ENCODE data around the gene IRX4. TPM values are rescaled to one million over a fixed set of nuclear protein-coding genes. Genes with fewer than 3 reads are reported as not detected.

Gene IRX4
- total RNA-seq, 2 donors from 2014 or later: not detected

DNA sequence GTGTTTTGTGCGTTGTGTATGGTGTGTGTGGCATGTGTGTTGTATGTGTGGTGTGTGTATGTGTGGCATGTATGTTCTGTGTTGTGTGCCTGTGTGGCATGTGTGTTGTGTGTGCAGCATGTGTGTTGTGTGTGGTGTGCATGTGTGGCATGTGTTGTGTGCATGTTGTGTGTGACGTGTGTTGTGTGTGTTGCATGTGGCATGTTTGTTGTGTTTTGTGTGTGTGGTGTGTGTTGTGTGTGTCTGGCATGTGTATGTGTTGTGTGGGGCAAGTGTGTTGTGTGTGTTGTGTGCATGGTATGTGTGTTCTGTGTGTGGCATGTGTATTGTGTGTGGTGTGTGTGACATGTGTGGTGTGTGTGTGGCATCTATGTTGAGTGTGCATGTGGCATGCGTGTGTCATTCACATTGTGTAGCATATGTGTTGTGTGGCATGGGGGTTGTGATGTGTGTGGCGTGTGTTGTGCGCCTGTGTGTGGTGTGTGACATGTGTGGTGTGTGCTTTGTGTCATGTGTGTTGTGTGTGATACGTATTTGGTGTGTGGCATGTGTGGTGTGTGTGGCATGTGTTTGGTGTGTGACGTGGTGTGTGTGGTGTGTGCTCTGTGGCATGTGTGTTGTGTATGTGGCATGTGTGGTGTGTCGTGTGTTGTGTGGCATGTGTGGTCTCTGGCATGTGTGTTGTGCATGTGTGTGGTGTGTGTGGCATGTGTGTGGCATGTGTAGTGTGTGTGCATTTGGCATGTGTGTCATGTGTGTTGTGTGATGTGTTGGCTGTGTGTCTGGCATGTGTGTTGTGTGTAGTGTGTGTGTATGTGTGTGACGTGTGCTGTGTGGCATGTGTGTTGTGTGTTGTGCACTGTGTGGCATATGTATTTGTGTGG lies 46.6 kb upstream of the IRX4 start:
- 76 to 84% methylated on average over 8 to 9 of the region's 9 CpGs for WGBS, 2 donors

DNA sequence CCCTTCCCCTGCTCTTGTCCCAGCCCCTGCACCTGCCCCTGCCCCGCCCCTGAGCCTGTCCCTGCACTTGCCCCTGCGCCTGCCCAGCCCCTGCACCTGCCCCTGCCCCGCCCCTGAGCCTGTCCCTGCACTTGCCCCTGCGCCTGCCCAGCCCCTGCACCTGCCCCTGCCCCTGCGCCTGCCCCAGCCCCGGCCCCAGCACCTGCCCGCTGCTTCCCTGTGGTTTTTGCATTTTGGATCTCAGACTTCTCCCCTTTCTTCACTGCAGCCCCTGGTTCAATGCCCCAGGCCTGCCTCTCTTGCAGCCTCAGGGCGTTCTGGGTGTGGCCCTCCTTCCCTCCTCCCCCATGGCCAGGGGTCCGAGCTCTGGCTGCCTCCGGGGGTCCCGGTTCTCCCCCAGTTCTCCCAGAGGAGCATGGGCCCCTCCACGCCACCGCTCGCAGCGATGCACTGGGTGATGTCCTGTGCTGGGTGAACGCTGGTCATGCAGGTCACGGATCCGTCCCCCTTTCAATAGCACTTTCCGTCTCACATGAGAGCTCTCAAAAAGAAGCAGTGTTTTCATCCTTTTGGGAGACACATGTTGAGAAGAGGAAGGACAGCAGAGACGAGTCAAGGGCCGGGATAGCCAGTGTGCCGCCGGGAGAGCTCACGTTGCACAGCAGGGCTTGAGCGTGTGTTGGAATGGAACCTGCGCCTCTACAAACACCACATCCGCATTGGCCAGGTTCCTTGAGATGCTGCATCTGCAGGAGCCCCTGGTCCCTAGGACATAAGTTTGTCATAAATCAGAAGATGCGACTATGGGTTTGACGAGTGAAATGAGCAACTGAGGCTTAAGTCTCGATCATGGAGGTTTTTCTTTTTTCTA lies 44.0 kb upstream of the IRX4 start:
- Histone ChIP-seq H3K4me3 (no peak overlapping the region), H3K4me1 (peaks cover 8% of the 10 kb centered on the region), H3K27me3 (no peaks in the 10 kb centered on the region), H3K36me3 (replicated peaks in 1 of 2; ENCODE audit: insufficient read depth in 1 of 2, low read depth in 2 of 2) (no peaks in the 10 kb centered on the region), H3K9me3 (no peaks in the 10 kb centered on the region), H3K27ac (no peak overlapping the region)
- ATAC-seq: no peak
- intact Hi-C loops (cut with DNase I): no loop called here
- no peak for DNase-seq
- TF ChIP-seq POLR2A (IDR thresholded peaks at IDR 0.05): no peak
- TF ChIP-seq, protein P1, sequence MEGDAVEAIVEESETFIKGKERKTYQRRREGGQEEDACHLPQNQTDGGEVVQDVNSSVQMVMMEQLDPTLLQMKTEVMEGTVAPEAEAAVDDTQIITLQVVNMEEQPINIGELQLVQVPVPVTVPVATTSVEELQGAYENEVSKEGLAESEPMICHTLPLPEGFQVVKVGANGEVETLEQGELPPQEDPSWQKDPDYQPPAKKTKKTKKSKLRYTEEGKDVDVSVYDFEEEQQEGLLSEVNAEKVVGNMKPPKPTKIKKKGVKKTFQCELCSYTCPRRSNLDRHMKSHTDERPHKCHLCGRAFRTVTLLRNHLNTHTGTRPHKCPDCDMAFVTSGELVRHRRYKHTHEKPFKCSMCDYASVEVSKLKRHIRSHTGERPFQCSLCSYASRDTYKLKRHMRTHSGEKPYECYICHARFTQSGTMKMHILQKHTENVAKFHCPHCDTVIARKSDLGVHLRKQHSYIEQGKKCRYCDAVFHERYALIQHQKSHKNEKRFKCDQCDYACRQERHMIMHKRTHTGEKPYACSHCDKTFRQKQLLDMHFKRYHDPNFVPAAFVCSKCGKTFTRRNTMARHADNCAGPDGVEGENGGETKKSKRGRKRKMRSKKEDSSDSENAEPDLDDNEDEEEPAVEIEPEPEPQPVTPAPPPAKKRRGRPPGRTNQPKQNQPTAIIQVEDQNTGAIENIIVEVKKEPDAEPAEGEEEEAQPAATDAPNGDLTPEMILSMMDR (IDR thresholded peaks at IDR 0.05): no peak
- whole genome bisulfite sequencing, 2 donors: 71 to 72% methylated on average over 25 to 27 of the region's 30 CpGs

More for the DNA sequence above, 46.6 kb upstream of the IRX4 start:
- Histone ChIP-seq H3K27ac (no peak overlapping the region), H3K4me1 (peaks cover 8% of the 10 kb centered on the region), H3K9me3 (no peaks in the 10 kb centered on the region), H3K27me3 (no peaks in the 10 kb centered on the region), H3K4me3 (no peak overlapping the region), H3K36me3 (replicated peaks in 1 of 2; ENCODE audit: insufficient read depth in 1 of 2, low read depth in 2 of 2) (no peaks in the 10 kb centered on the region)
- ATAC-seq: no peak
- TF ChIP-seq POLR2A (IDR thresholded peaks at IDR 0.05): peak in 2 of 3 donors; percentile 10 to 19
- TF ChIP-seq, protein P1 (IDR thresholded peaks at IDR 0.05): no peak
- intact Hi-C loops (cut with DNase I): no loop called here
- no peak for DNase-seq

DNA sequence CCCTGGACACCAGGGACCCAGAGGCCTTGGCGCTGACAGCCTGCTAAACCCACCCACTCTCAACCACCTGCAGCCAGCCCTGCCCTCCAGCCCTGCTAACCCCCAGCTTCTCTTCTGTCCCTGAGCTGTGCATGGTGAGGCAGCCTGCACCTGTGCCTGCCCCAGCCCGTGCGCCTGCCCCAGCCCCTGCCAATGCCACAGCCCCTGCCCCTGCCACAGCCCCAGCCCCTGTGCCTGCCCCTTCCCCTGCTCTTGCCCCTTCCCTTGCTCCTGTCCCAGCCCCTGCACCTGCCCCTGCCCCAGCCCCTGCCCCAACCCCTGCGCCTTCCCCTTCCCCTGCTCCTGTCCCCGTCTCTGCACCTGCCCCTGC lies 43.3 kb upstream of the IRX4 start:
- ATAC-seq (no peak), DNase-seq (no peak)
- Histone ChIP-seq H3K9me3 (no peaks in the 10 kb centered on the region), H3K27ac (no peak overlapping the region), H3K36me3 (replicated peaks in 1 of 2; ENCODE audit: insufficient read depth in 1 of 2, low read depth in 2 of 2) (no peaks in the 10 kb centered on the region), H3K27me3 (no peaks in the 10 kb centered on the region), H3K4me1 (peaks cover 8% of the 10 kb centered on the region), H3K4me3 (no peak overlapping the region)
- intact Hi-C loops (cut with DNase I): no loop called here
- WGBS, 2 donors: 48 to 49% methylated on average over 3 to 4 of the region's 5 CpGs
- TF ChIP-seq, protein P1 (IDR thresholded peaks at IDR 0.05): no peak
- no peak for TF ChIP-seq POLR2A (IDR thresholded peaks at IDR 0.05)

DNA sequence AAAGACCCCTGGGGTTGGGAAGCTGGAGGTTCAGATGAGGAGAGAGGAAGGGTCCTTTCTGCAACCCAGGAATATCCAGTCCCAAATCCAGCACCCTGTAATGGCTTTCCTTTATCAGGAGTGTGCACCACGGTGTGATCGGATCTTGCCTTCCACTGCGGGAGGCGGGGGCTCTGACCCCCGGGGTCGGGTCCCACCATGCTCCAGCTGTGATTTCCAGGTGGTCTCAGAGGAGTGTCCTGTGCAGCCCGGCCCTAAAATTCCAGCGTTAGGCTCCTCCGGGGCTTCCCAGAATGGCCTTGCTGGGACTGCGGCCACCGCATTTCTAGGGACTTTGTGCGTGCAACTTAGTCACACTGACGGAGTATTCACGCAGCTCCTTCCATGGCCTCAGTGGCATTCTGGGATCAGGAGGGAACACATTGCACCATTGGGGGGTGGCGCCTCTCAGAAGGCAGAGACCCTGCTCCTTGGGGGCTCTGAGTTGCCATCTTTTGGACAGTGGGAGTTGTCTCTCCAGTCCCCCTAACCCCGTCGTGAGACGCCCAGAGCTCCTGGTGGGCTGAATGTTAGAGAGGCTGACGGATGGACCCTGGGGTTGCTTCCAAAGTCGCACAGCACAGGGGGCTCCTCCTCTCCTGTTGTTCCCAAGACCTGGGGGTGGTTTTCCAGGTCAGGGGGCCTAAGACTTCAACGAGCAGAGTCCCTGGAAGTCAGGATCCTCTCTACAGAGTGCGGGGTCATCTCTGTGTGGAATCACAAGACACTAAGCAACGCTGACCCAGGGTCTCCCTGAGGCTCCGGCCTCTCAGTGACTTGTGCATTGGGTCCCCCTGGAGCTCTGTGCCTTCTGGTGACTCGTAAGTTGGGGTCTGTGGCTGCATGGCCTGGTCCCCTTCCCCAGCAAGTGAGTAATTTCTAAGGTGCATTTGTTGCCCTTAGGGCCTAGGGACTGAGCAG lies 42.7 kb upstream of the IRX4 start:
- intact Hi-C loops (cut with DNase I): no loop called here
- DNase-seq: no peak
- ATAC-seq: no peak
- H3K27ac ChIP-seq: no peak overlapping the region
- TF ChIP-seq POLR2A (IDR thresholded peaks at IDR 0.05): no peak
- TF ChIP-seq, protein P1 (IDR thresholded peaks at IDR 0.05): no peak
- 43 to 64% methylated on average over 4 to 25 of the region's 25 CpGs for WGBS, 2 donors
- H3K27me3 ChIP-seq: no peaks in the 10 kb centered on the region
- H3K4me1 ChIP-seq: peaks cover 3% of the 10 kb centered on the region
- H3K4me3 ChIP-seq: no peak overlapping the region
- H3K9me3 ChIP-seq: no peaks in the 10 kb centered on the region
- H3K36me3 ChIP-seq (replicated peaks in 1 of 2; ENCODE audit: insufficient read depth in 1 of 2, low read depth in 2 of 2): no peaks in the 10 kb centered on the region
